ENCODE measurements around the gene FGFR2.

The FGFR2 gene

DNA sequence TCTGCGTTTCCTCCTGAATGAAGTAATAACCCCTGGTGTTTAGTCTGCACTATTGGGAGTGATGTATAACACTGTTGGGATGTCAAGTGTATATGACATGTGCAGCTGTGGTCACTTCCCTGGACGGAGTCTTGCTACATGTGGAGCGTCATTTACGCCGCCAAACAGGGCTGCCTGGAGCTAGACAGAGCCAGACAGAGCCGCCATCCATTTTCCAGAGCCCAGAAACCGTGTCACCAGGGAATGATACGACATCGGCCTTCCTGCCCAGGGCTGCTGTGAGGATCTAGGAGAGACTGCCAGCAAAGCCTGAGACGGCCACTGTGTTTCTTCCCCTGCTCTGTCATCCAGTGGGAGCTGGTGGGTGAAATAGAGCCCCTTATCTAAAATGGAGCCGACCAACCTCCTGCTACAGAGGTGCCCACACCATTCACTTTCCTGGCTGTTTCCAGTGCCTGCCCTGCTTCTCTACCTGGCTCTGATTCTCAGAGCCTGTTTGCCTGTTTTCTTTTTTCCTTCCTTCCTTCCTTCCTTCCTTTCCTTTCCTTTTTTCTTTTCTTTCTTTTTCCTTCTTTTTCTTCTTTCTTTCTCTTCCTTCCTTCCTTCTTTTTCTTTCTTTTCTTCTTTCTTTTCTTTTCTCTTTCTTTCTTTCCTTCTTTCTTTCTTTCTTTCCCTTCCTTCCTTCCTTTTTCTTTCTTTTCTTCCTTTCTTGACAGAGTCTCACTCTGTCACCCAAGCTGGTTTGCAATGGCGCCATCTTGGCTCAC, 13.3 kb upstream of the FGFR2 start:
- TF ChIP-seq, protein P1, sequence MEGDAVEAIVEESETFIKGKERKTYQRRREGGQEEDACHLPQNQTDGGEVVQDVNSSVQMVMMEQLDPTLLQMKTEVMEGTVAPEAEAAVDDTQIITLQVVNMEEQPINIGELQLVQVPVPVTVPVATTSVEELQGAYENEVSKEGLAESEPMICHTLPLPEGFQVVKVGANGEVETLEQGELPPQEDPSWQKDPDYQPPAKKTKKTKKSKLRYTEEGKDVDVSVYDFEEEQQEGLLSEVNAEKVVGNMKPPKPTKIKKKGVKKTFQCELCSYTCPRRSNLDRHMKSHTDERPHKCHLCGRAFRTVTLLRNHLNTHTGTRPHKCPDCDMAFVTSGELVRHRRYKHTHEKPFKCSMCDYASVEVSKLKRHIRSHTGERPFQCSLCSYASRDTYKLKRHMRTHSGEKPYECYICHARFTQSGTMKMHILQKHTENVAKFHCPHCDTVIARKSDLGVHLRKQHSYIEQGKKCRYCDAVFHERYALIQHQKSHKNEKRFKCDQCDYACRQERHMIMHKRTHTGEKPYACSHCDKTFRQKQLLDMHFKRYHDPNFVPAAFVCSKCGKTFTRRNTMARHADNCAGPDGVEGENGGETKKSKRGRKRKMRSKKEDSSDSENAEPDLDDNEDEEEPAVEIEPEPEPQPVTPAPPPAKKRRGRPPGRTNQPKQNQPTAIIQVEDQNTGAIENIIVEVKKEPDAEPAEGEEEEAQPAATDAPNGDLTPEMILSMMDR (IDR thresholded peaks at IDR 0.05; ENCODE audit: insufficient read depth, low read depth, low read length, missing control alignments), result no peak
- no peak for DNase-seq (ENCODE audit: low read depth)
- no peak overlapping the region for H3K4me3 ChIP-seq (ENCODE audit: low read depth, low read length)

DNA sequence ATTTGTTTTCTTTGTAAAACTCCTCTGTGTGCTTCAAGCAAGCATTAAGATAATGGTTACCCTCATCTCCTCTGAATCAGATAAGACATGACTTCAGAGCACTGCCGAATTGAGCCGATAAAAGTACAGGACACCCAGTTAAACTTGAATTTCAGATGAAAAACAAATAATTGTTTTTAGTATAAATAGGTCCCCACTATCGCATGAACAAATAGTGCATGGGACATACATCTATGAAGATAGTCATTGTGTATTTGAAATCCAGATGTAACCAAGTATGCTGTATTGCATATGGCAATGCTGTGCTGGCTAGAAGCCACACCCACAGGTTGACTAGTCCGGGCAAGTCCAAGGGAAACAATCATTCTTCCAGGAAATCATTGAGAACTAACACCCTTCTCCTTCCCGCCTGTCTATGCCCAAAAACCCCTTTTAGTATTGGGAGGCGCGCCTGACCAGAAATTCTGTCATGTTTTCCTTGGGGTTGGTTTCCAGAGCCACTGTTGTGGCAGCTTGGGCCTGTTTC, 12.6 kb upstream of the FGFR2 start:
- TF ChIP-seq, protein P1 (IDR thresholded peaks at IDR 0.05; ENCODE audit: insufficient read depth, low read depth, low read length, missing control alignments), result no peak
- H3K4me3 ChIP-seq (ENCODE audit: low read depth, low read length), result no peak overlapping the region
- DNase-seq (ENCODE audit: low read depth), result no peak

DNA sequence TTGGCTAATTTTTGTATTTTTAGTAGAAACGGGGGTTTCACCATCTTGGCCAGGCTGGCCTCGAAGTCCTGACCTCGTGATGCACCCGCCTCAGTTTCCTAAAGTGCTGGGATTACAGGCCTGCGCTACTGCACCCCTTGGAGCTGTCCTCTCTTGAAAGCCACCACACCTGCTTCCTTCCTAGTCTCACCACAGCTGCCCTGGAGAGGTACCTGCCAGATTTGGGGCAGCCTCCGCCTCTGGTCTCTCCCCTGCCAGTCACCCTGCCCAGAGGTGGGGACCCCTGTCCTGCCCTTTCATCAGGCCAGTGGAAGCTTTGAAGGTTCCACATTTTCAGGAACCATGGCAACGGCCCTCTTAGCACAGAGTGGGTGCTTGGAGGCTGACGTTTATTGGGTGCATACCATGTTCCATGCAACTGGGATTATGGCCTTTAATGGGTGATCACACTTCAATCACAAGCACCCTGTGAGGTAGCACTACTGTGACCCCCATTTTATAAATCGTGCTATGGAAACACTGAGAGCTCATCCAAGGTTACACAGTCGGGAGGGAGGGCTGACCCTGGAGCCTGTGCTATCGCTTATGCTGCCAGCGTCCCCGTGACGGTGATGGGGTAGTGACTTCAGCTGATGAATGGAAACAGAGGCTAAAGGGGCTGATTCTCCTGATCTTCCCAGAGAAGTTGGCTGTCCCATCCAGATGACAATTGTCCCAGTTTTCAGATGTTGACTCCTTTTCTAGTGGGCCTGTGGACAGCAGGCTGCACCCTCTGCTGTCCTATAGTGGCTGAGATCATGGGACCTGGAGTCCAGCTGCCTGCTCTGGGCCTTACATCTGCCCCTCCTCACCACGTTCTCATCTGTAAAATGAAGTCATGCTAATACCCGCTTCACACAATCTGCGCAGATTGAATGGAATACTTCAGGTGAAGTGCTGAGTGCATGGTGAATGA, 11.5 kb upstream of the FGFR2 start:
- TF ChIP-seq, protein P1 (IDR thresholded peaks at IDR 0.05; ENCODE audit: insufficient read depth, low read depth, low read length, missing control alignments), result no peak
- DNase-seq (ENCODE audit: low read depth), result no peak
- H3K4me3 ChIP-seq (ENCODE audit: low read depth, low read length), result no peak overlapping the region

DNA sequence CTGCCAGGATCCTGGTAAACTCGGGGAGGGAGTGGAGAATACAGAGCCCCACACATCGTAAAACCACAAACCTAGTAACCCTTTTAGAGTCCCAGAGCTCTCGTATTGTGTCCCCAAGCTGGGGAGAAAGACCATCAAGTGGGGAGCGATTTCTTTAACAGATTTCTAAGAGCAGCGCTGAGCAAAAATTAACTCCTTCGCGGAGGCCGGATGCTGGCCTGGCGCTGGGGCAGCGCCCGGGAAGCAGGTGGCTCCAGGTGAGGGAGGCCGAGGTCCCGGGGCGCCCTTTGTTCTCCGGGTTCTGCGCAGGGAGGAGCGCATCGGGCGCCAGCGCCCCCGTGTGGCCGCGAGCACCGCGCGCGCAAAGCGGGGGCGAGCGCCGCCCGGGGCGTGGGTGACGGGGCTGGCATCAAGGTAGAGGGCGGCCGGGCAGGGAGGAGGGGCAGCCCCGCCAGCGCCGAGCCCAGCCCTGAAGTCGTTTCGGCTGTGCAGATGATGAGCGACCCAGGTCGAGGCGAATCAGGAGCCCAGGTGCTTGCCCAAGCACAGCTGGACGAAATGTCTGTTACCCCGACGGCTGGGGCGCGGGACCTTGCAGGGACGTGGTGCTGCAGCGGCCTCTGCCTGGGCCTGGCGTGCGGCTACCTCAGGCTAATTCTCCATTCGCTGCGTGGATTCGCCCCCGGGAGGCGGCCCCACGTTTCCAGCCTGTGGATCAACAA, 10.4 kb upstream of the FGFR2 start:
- H3K4me3 ChIP-seq (ENCODE audit: low read depth, low read length), result no peak overlapping the region
- DNase-seq (ENCODE audit: low read depth), result peak; percentile 18
- TF ChIP-seq, protein P1 (IDR thresholded peaks at IDR 0.05; ENCODE audit: insufficient read depth, low read depth, low read length, missing control alignments), result peak; percentile 65

DNA sequence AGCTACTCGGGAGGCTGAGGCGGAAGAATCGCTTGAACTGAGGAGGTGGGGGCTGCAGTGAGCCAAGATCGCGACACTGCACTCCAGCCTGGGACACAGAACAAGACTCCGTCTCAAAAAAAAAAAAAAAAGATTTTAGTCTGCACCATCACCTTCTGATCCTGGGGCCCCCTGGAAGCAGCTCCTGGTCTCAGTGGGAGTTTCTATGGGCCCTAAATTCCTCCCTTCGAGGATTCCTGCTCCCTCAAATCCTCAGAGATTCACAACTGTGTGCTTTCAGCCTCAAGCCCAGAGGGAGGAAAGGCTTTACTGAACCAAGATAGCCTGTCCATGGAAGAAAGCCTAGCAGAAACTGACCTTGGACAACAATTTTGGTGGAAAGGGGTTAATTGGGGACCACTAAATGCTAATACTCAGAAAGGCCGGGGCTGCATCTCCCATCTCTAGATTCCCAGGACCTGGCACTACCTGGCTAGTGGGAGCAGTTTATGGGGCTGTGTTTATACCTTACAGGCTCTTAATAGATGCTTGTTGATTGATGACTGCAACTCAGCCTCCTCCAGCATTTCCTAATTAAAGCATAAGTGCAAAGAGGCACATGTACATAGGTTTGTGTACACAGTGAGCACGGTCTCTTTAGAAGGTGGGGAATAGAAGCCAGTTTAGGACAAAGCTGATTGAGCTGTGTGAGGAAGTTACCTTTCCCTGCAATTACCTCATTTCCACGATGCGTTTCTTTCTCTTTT, 9.2 kb upstream of the FGFR2 start:
- TF ChIP-seq, protein P1 (IDR thresholded peaks at IDR 0.05; ENCODE audit: insufficient read depth, low read depth, low read length, missing control alignments), result no peak
- H3K4me3 ChIP-seq (ENCODE audit: low read depth, low read length), result no peak overlapping the region
- no peak for DNase-seq (ENCODE audit: low read depth)

DNA sequence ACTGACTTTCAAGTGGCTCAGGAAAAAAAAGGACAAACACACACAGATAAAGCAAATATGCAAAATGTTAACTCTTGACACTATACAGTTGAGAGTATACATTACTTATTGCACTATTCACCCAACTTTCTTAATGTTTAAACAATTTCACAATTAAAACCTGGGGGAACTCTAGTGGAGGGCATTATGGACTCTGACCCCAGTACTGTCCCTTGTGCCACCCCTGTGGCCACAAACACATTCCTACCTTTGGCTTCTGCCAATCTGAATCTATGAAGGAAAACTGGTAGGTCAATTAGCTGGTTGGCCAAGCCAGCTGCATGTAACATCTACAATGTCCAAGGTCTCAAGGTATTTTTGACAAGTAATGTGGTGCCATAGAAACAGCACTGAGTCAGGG, 7.5 kb upstream of the FGFR2 start:
- no peak overlapping the region for H3K4me3 ChIP-seq (ENCODE audit: low read depth, low read length)
- no peak for DNase-seq (ENCODE audit: low read depth)
- TF ChIP-seq, protein P1 (IDR thresholded peaks at IDR 0.05; ENCODE audit: insufficient read depth, low read depth, low read length, missing control alignments), result no peak
